Panc1 (cell line): ENCODE data around the gene ORM1. TPM values are rescaled to one million over a fixed set of nuclear protein-coding genes. Genes with fewer than 3 reads are reported as not detected.

Experiments
- ATAC-seq: fragments of 200-7000 bp; cut with Tn5 transposase; 2 replicates; pipeline ENCODE4 v1.9.1; 2020; ENCODE audit warnings: mild to moderate bottlenecking, moderate library complexity
- BruUV-seq: library from RNA; stranded (reverse); fragments of 400-500 nt; replicated peaks from 2 replicates; lab custom pipeline; 2021; lab: Mats Ljungman, UMichigan
- CTCF ChIA-PET: fragments of 300-600 bp; sonication (Branson Sonifier 250); formaldehyde crosslinking; loops from one replicate; lab custom pipeline; 2022; ENCODE audit warnings: antibody characterized with exemption; lab: Charles Lee
- POLR2A ChIA-PET: fragments of 300-600 bp; sonication (Branson Sonifier 250); formaldehyde crosslinking; loops from one replicate; lab custom pipeline; 2022; ENCODE audit warnings: antibody characterized with exemption; lab: Charles Lee
- DNase-seq: peaks from one replicate; pipeline ENCODE4 v3.0.0-alpha.2; 2010; ENCODE audit warnings: low read depth, low spot score
- H3K27ac ChIP-seq: 2 replicates; pipeline ENCODE4 v1.5.1; 2011; ENCODE audit warnings: mild to moderate bottlenecking, low read length, inconsistent platforms
- H3K27me3 ChIP-seq: fragments of 200-500 bp; sonication (Bioruptor generic); 2 replicates; pipeline ENCODE4 v1.6.0; 2014; ENCODE audit warnings: low read length, inconsistent platforms; ENCODE audit not compliant: control insufficient read depth, insufficient read depth
- H3K36me3 ChIP-seq: fragments of 200-500 bp; sonication (Bioruptor generic); 2 replicates; pipeline ENCODE4 v1.5.1; 2014; ENCODE audit warnings: inconsistent platforms, mild to moderate bottlenecking, low read length, moderate library complexity; ENCODE audit not compliant: control insufficient read depth, insufficient read depth
- H3K4me1 ChIP-seq: 2 replicates; pipeline ENCODE4 v1.5.1; 2011; ENCODE audit warnings: inconsistent platforms, mild to moderate bottlenecking, low read length, moderate library complexity; ENCODE audit not compliant: control insufficient read depth, insufficient read depth
- H3K4me3 ChIP-seq, 2 experiments: 2 replicates each; pipeline ENCODE4 v1.5.1; 2011 to 2012; ENCODE audit warnings: low read depth in 2 of 2, low read length in 2 of 2, mild to moderate bottlenecking in 2 of 2, inconsistent platforms in 1 of 2, moderate library complexity in 1 of 2
- H3K9me3 ChIP-seq: fragments of 200-500 bp; sonication (Bioruptor generic); 2 replicates; pipeline ENCODE4 v1.5.1; 2014; ENCODE audit warnings: low read depth, mild to moderate bottlenecking, inconsistent platforms, low read length, moderate library complexity; ENCODE audit not compliant: control insufficient read depth, insufficient read depth
- POLR2AphosphoS5 ChIP-seq: IDR thresholded peaks from 2 replicates; pipeline ENCODE4 v1.6.1; 2012; ENCODE audit warnings: mild to moderate bottlenecking, low read depth, low read length, moderate library complexity
- SIN3A ChIP-seq: IDR thresholded peaks from 2 replicates; pipeline ENCODE4 v1.6.1; 2012; ENCODE audit warnings: low read depth, mild to moderate bottlenecking, low read length, moderate library complexity, borderline replicate concordance; ENCODE audit not compliant: insufficient read depth
- TCF7L2 ChIP-seq: IDR thresholded peaks from 2 replicates; pipeline ENCODE4 v1.6.1; 2011; ENCODE audit warnings: mild to moderate bottlenecking, low read depth, low read length, inconsistent platforms
- in situ Hi-C: cut with HindIII; loops from 2 replicates; pipeline ENCODE4 v1.10.0; 2016; ENCODE audit warnings: low sequenced_read_pairs, low pct_unique_long_range_greater_than_20kb
- intact Hi-C: fragments of 100-400 bp; cut with micrococcal nuclease; formaldehyde crosslinking; loops from one replicate; pipeline ENCODE4 v1.10.0; 2022; ENCODE audit not compliant: unreplicated experiment
- total RNA-seq: library from RNA; stranded (reverse); gene quantifications from one replicate; pipeline ENCODE4 v1.2.1, GENCODE V29; 2021; ENCODE audit not compliant: unreplicated experiment
- TF ChIP-seq, protein P1 (sequence below): fragments of 450-650 bp; IDR thresholded peaks from 2 replicates; pipeline ENCODE4 v1.5.1; 2017; ENCODE audit warnings: mild to moderate bottlenecking
- TF ChIP-seq, protein P2 (sequence below), 2 experiments: IDR thresholded peaks; 2 replicates each; pipeline ENCODE4 v1.6.1; 2011 to 2012; ENCODE audit warnings: low read depth in 2 of 2, control low read depth in 1 of 2, low read length in 1 of 2, mild to moderate bottlenecking in 1 of 2, moderate library complexity in 1 of 2; ENCODE audit not compliant: insufficient read depth in 1 of 2

ORM1 gene
- total RNA-seq, 1 experiment from 2014 or later, result 3.5 TPM

DNA sequence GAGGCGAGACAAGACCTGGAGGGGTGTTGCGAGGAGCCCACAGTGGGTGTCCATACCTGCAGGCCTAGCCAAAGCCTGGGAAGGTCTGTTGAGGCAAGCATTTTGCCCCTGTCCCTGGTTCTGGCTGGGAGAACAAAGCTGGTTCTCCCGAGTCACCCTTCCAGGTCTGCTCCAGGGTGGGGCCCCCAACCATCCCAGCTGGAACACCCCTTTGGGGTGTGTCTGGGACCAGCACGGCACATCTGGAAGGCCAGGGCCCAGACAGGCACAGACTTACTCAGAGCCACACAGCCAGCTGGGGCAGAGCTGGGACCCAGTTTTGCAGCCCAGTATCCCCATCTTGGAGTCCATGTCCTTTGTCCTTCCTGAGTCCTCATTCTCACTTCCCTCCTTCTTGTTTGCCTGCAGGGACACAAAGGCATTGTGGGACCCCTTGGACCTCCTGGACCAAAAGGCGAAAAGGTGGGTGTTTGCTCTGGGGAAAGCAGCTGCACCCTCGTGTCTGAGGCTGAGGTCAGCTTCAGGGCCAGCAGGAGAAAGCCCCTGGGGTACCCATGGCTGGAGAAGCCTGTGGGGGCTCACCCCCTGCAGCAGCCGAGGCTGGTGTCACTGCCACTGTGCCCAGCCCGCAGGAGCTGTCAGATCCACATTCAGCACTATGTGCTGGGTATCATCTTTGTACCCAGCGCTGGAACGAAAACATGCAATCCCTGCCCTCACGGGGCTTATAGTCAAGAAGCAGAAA is 38.4 kb upstream of the ORM1 start:
- intact Hi-C loops, result no loop called here
- ATAC-seq, result no peak
- BruUV-seq, result no TSS peak
- DNase-seq, result no peak
- TF ChIP-seq, protein P1, sequence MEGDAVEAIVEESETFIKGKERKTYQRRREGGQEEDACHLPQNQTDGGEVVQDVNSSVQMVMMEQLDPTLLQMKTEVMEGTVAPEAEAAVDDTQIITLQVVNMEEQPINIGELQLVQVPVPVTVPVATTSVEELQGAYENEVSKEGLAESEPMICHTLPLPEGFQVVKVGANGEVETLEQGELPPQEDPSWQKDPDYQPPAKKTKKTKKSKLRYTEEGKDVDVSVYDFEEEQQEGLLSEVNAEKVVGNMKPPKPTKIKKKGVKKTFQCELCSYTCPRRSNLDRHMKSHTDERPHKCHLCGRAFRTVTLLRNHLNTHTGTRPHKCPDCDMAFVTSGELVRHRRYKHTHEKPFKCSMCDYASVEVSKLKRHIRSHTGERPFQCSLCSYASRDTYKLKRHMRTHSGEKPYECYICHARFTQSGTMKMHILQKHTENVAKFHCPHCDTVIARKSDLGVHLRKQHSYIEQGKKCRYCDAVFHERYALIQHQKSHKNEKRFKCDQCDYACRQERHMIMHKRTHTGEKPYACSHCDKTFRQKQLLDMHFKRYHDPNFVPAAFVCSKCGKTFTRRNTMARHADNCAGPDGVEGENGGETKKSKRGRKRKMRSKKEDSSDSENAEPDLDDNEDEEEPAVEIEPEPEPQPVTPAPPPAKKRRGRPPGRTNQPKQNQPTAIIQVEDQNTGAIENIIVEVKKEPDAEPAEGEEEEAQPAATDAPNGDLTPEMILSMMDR, result no peak
- TF ChIP-seq SIN3A (no peak), TCF7L2 (no peak), POLR2AphosphoS5 (no peak)
- TF ChIP-seq, protein P2, sequence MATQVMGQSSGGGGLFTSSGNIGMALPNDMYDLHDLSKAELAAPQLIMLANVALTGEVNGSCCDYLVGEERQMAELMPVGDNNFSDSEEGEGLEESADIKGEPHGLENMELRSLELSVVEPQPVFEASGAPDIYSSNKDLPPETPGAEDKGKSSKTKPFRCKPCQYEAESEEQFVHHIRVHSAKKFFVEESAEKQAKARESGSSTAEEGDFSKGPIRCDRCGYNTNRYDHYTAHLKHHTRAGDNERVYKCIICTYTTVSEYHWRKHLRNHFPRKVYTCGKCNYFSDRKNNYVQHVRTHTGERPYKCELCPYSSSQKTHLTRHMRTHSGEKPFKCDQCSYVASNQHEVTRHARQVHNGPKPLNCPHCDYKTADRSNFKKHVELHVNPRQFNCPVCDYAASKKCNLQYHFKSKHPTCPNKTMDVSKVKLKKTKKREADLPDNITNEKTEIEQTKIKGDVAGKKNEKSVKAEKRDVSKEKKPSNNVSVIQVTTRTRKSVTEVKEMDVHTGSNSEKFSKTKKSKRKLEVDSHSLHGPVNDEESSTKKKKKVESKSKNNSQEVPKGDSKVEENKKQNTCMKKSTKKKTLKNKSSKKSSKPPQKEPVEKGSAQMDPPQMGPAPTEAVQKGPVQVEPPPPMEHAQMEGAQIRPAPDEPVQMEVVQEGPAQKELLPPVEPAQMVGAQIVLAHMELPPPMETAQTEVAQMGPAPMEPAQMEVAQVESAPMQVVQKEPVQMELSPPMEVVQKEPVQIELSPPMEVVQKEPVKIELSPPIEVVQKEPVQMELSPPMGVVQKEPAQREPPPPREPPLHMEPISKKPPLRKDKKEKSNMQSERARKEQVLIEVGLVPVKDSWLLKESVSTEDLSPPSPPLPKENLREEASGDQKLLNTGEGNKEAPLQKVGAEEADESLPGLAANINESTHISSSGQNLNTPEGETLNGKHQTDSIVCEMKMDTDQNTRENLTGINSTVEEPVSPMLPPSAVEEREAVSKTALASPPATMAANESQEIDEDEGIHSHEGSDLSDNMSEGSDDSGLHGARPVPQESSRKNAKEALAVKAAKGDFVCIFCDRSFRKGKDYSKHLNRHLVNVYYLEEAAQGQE (IDR thresholded peaks at IDR 0.05; ENCODE audit: insufficient read depth in 1 of 2, low read depth in 2 of 2, low read length in 1 of 2), result no peak
- Histone ChIP-seq H3K4me1 (peaks cover 15% of the 10 kb centered on the region), H3K36me3 (no peaks in the 10 kb centered on the region), H3K27ac (no peak overlapping the region), H3K27me3 (no peaks in the 10 kb centered on the region), H3K4me3 (no peak overlapping the region), H3K9me3 (no peaks in the 10 kb centered on the region)
- POLR2A ChIA-PET, result no interaction called here
- in situ Hi-C loops, result no loop called here
- CTCF ChIA-PET, result interaction anchor here (0.6 kb wide), 1 partner anchor 175 kb away, joined by 10 read pairs; no protein-coding TSS in a partner anchor

DNA sequence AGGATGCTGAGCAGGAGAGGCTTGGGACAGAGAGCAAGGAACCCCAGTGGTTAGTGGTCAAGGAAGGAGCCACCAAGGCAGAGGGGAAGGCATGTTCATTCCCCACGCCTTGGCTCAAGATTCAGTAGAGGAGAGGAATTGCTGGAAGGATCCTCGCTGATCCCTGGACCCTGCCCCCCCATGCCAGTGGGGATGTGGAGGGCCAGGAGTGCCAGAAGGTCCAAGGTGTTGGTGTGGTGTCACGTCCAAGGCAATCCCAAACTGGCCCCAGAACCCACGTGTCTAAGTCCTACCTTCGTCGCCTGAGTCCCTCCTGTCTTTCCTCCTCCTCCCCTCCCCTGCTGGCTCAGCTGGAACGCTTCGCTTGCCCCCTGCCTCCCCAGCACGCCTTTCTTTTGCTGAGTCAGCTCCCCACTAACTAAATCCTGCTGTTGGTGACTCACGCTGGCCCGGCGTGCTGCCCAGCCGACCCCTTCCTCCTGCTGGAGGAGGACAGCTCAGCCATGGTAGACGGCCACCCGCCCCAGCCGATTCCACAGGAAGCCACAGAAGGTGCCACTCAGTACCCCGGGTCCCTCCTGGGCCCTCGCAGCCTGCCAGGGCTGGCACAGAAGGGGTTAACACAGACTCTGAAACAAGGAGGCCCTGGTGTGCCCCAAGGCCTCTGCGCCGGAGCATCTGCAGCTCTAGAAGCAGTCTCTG is 37.6 kb upstream of the ORM1 start:
- H3K36me3 ChIP-seq, result no peaks in the 10 kb centered on the region
- intact Hi-C loops, result no loop called here
- H3K4me1 ChIP-seq, result peaks cover 15% of the 10 kb centered on the region
- no peak for TF ChIP-seq TCF7L2
- no peak for TF ChIP-seq SIN3A
- TF ChIP-seq, protein P1, result no peak
- no peak for TF ChIP-seq POLR2AphosphoS5
- TF ChIP-seq, protein P2 (IDR thresholded peaks at IDR 0.05; ENCODE audit: insufficient read depth in 1 of 2, low read depth in 2 of 2, low read length in 1 of 2), result no peak
- no peak overlapping the region for H3K27ac ChIP-seq
- H3K9me3 ChIP-seq, result no peaks in the 10 kb centered on the region
- DNase-seq (no peak), ATAC-seq (no peak)
- in situ Hi-C loops, result no loop called here
- no peak overlapping the region for H3K4me3 ChIP-seq
- no TSS peak for BruUV-seq
- ChIA-PET CTCF (no interaction called here), POLR2A (no interaction called here)
- H3K27me3 ChIP-seq, result no peaks in the 10 kb centered on the region
